HG02938 (cell line): ENCODE results near the gene TTC16.
A peak's percentile ranks its signal among the peaks of the same experiment; 100 is the strongest.

Source experiments
- ATAC-seq: cut with Tn5 transposase; IDR thresholded peaks from one replicate; pipeline ENCODE4 v1.9.1; 2021; ENCODE audit warnings: mild to moderate bottlenecking, moderate library complexity; ENCODE audit not compliant: unreplicated experiment

The TTC16 gene

GRCh38 chr9:127720865-127721227 is 5.0 kb downstream of the TTC16 start:
- no peak for ATAC-seq

DNA sequence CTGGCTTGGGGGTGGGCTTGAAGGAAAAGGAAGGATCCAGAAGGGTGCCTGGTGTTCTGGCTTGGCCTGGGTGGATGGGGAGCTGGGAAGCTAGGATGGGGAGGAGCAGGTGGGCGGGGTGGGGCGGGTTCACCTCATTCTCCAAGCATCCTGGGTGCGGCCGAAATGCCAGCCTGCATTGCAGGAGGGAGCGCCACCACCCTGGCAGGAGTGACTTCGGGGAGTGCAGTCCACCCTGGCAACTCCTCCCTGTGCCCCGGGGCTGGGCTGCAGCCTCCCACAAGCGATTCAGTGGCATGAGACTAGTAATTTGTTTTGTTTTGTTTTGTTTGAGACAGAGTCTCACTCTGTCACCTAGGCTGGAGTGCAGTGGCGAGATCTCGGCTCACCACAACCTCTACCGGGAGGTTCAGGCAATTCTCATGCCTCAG is 5.5 kb downstream of the TTC16 start:
- ATAC-seq: no peak

GRCh38 chr9:127722055-127722745 is 6.3 kb downstream of the TTC16 start:
- no peak for ATAC-seq

GRCh38 chr9:127723013-127723412 is 7.1 kb downstream of the TTC16 start:
- no peak for ATAC-seq

- no peak for ATAC-seq
Observed at GRCh38 chr9:127723444-127723843, 7.6 kb downstream of the TTC16 start.

DNA sequence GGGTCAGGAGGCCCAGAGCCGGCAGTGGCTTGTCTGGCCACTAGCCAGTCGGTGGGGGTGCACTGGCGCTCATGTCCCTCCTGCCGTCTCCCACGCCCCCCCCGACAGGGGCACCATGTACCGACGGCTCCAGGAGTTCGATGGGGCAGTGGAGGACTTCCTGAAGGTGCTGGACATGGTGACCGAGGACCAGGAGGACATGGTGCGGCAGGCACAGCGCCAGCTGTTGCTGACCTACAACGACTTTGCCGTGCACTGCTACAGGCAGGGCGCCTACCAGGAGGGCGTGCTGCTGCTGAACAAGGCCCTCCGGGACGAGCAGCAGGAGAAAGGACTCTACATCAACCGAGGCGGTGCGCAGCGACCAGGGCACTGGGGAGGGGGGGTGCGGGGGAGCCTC is 8.1 kb downstream of the TTC16 start:
- ATAC-seq: no peak

DNA sequence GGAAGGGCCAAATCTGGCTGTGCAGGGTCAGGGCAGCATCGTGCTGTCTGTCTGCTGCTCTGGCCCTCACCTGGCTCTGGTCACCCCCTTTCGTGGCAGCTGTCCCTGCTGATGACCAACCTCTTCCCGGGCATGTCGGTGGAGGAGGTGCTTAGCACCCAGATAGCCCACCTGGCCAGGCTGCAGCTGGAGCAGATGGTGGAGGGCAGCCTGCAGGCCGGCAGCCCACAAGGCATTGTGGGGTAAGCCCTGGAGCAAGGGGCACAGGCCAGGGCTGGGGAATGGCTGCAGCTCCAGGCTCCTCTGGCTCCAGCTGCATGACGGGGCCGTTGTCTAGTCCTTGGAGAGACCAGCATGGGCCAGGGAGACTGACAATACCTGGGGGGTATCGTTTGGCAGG is 11.0 kb downstream of the TTC16 start:
- ATAC-seq: no peak

- ATAC-seq: no peak
Observed at GRCh38 chr9:127728808-127729207, 12.9 kb downstream of the TTC16 start.

DNA sequence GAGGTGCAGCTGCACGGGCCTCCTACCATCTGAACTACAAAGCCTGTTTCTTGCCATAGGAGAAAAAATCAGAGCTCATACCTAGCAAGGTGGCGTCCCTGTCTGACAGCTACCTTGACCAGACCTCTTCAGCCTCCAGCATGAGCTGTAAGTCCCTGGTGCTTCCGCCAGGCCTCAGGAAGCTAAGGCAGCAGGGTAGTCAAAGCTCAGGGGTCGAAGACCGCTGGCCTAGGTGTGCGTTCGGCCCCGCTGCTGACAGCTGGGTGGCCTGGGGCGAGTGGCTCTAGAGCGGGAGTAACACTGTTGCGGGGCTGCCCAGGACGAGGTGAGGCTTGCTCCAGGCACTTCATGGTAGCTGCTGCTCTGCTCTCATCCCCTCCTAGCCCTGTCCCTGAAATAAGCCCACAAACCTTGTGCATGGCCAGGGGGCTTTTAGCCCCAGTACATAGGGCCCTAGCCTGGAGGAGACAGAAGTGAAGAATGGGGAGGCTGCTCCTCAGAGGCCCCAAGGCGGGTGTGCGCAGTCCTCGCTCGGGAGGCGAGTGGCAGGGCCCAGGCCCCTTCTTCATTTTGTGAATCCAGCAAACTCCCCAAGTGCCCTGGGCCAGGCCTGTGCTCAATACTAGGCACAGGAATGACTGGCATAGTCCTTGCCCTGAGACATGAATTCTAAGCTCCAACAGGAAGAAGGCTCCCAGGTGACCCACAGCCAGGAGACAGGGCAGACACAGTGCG is 13.8 kb downstream of the TTC16 start:
- ATAC-seq: no peak

GRCh38 chr9:127730262-127730661 is 14.4 kb downstream of the TTC16 start:
- no peak for ATAC-seq

GRCh38 chr9:127730799-127731410 is 15.0 kb downstream of the TTC16 start:
- no peak for ATAC-seq

- ATAC-seq: no peak
Observed at GRCh38 chr9:127731938-127732337, 16.1 kb downstream of the TTC16 start.

- ATAC-seq: no peak
Observed at GRCh38 chr9:127732444-127732843, 16.6 kb downstream of the TTC16 start.

DNA sequence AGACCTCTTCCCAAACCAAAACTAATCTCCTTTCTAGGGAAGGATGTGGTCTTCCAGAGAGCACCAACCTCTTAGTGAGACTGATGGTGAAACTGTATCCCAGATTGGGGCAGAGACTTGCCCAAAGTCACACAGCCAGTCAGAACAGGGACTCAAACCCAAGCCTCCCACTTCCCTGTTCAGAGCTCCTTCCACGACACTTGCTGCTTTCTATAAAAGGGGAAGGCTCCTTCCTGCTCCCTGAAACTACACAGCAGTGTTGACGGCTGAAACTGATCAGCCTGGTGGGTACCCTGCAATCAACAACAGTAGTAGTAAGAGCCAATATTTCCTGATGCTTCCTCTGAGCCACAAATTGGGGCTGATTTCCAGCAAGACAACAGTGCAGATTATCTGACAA is 17.7 kb downstream of the TTC16 start:
- ATAC-seq: no peak

GRCh38 chr9:127734247-127734746 is 18.4 kb downstream of the TTC16 start:
- ATAC-seq: no peak

- peak; percentile 76 for ATAC-seq
Observed at GRCh38 chr9:127734747-127735529, 19.1 kb downstream of the TTC16 start, which contains the start of gene TOR2A. TSS of gene TOR2A (minus strand) at chr9:127735294. CDS start at chr9:127735270, 24 bp downstream.

DNA sequence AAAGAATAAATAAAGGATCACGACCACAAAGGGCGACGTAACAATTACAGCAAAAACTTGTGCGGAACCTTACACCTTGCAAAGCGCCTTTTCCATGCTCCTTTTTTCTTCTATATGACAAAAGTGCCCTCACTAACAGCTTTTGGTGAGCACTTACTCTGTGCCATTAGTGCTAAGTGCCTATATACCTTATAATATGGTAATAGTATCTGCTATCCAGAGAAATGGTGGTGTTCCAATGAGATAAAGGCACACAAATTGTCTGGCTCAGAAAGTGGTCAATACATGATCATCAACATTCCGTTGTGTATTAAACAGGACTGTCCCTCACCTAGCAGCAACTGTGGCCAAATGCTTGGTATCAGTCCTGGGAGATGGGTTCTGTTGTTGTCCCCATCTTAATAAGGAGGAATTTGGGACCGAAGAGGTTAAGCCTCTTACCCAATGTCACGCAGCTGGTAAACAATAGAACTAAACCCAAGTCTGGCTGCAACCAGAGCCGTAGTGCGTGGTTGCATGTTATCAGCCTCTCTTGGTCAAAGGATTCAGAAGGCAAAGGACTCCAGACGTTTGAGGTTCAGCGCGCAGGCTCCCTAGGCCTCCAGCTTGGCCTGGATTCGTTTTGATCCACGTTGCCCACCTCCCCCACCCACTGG is 19.8 kb downstream of the TTC16 start:
- no peak for ATAC-seq

- no peak for ATAC-seq
Observed at GRCh38 chr9:127738666-127739065, 22.8 kb downstream of the TTC16 start.

GRCh38 chr9:127739614-127740330 is 23.9 kb downstream of the TTC16 start:
- no peak for ATAC-seq
